D721Med (cell line): Measurements from ENCODE around the gene OPCML.

Experiments used
- DNase-seq: peaks from one replicate; pipeline ENCODE4 v3.0.0; 2011; ENCODE audit warnings: low spot score; ENCODE audit not compliant: insufficient read length
- FAIRE-seq: peaks from 2 replicates; lab custom pipeline; 2011; peaks lifted over from hg19 to GRCh38; lab: Jason Lieb, UNC
- CTCF ChIP-seq: IDR thresholded peaks from 2 replicates; pipeline ENCODE4 v1.5.1; 2012; ENCODE audit warnings: mild to moderate bottlenecking, control low read depth; ENCODE audit not compliant: insufficient read depth; ENCODE audit errors: missing control alignments

Gene OPCML

GRCh38 chr11:132464939-132465338 is 1067.4 kb downstream of the OPCML start:
- DNase-seq (no peak), FAIRE-seq (no peak)
- no peak for TF ChIP-seq CTCF

- DNase-seq (no peak), FAIRE-seq (no peak)
- no peak for TF ChIP-seq CTCF
These were observed 1068.3 kb downstream of the OPCML start for GRCh38 chr11:132464003-132464342.

- FAIRE-seq, result no peak
These were observed 1068.9 kb downstream of the OPCML start for GRCh38 chr11:132463295-132464002.

GRCh38 chr11:132459736-132460135 is 1072.6 kb downstream of the OPCML start:
- no peak for TF ChIP-seq CTCF
- FAIRE-seq, result no peak
- no peak for DNase-seq

More at GRCh38 chr11:132463295-132464002, 1068.9 kb downstream of the OPCML start:
- no peak for DNase-seq
- TF ChIP-seq CTCF, result no peak

DNA sequence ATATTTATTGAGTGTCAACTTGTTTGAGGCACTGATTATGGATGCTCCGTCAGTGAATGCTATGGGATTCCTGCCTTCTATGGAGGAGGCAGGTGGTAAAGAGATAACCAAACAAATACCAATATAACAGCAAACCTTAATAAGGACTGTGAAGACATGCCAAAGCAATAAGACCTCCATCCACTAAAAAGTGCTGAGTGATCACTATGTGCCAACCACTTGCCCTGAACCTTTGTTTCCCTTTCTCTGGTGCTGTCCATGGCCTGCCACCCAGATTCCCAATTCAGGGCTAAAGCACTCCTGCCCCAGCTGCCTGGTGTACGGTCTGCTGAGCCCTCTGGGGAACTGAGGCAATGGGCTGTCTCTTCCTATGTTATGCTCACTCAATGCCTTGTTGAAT is 1074.9 kb downstream of the OPCML start:
- FAIRE-seq, result no peak
- DNase-seq, result no peak
- no peak for TF ChIP-seq CTCF

DNA sequence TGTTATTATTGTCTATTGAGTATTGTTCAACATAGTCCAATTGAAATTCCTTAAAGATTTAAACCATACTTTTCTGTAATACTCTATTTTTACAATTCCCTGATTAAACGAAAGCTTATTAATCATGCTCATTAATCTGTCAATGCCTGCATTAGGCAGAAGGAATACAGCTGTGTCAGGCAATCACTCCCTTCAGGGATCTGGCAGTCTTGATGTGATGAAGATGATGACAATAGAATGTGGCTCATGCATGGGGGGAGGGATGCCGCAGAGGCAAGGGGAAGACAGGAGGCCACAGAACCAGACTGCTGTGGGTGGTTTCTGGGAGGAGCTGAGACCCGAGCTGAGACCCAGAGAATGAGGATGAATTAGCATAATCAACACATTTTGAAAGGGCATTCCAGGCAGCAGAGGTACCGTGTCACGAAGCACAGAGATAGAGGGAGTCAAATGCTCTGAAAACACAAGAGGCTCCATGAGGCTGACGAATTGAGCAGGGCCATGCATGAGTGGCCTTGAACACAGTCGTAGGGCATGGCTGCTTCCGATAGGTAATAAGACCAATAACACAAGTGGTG is 1075.5 kb downstream of the OPCML start:
- DNase-seq (no peak), FAIRE-seq (no peak)
- TF ChIP-seq CTCF, result no peak

DNA sequence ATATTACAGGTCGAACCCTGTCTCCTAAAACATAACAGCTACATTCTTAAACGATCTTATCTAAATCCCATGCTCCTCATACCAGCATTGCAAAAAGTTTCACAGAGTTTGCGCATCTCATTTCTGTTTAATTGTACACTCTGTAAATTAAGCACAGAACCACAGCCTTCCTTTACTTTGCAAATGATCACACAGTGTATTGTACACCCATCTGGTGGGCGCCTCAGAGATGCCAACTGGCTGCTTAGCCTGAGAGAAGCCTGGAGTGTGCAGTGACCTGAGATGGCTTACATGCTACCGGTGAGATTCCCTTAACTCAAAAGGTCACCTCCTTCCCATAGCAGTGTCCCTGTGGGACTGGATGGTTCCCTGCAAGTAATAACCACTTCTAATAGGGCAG is 1077.3 kb downstream of the OPCML start:
- FAIRE-seq (no peak), DNase-seq (no peak)
- no peak for TF ChIP-seq CTCF
